H1 (cell line): ENCODE measurements around the gene ADGRB3. TPM values are rescaled to one million over a fixed set of nuclear protein-coding genes. Genes with fewer than 3 reads are reported as not detected.

Experiments used
- CTCF ChIA-PET: fragments of 300-600 bp; sonication (Branson Sonifier 250); formaldehyde crosslinking; loops from one replicate; lab custom pipeline; 2021; ENCODE audit not compliant: partially characterized antibody; lab: Charles Lee
- POLR2A ChIA-PET: fragments of 300-600 bp; sonication (Branson Sonifier 250); formaldehyde crosslinking; loops from one replicate; lab custom pipeline; 2021; ENCODE audit warnings: inconsistent platforms; ENCODE audit not compliant: partially characterized antibody; lab: Charles Lee
- DNase-seq, 2 experiments: peaks; one replicate each; pipeline versions ENCODE4 v3.0.0 to v3.0.0-alpha.2; 2010 to 2022; ENCODE audit warnings: low spot score in 2 of 2, low read depth in 1 of 2, mixed read lengths in 1 of 2
- FAIRE-seq: peaks from 2 replicates; lab custom pipeline; 2011; peaks lifted over from hg19 to GRCh38; lab: Jason Lieb, UNC
- H2AFZ ChIP-seq: 2 replicates; pipeline ENCODE4 v1.8.1; 2012; ENCODE audit warnings: low read length, inconsistent platforms
- H2AK5ac ChIP-seq: 2 replicates; pipeline ENCODE4 v1.6.1; 2013; ENCODE audit warnings: low read depth, low read length
- H2BK120ac ChIP-seq: replicated peaks from 2 replicates; pipeline ENCODE3; 2013; ENCODE audit warnings: low read depth, low read length, inconsistent platforms
- H2BK12ac ChIP-seq: 2 replicates; pipeline ENCODE4 v1.6.1; 2013; ENCODE audit warnings: low read depth, low read length
- H2BK15ac ChIP-seq: 2 replicates; pipeline ENCODE4 v1.6.1; 2013; ENCODE audit warnings: low read length
- H2BK20ac ChIP-seq: 2 replicates; pipeline ENCODE4 v1.6.1; 2013; ENCODE audit warnings: low read length
- H2BK5ac ChIP-seq: 2 replicates; pipeline ENCODE4 v1.6.1; 2013; ENCODE audit warnings: low read depth, low read length
- H3K14ac ChIP-seq: 2 replicates; pipeline ENCODE4 v1.6.1; 2013; ENCODE audit warnings: inconsistent platforms; ENCODE audit not compliant: insufficient read length
- H3K18ac ChIP-seq: 2 replicates; pipeline ENCODE4 v1.6.1; 2013; ENCODE audit warnings: low read length; ENCODE audit errors: extremely low read depth
- H3K23ac ChIP-seq: 2 replicates; pipeline ENCODE4 v1.6.1; 2013; ENCODE audit warnings: inconsistent platforms; ENCODE audit not compliant: insufficient read length
- H3K23me2 ChIP-seq: 2 replicates; pipeline ENCODE4 v1.6.1; 2013; ENCODE audit warnings: low read depth, low read length
- H3K27ac ChIP-seq: 2 replicates; pipeline ENCODE4 v1.6.1; 2011; ENCODE audit warnings: low read depth, low read length, inconsistent platforms
- H3K27me3 ChIP-seq, 4 experiments: replicated peaks in 1 of 4; 1 replicate in 1 of 4; 2 replicates in 3 of 4; pipeline versions ENCODE4 v1.6.1 to v1.8.1; 2011 to 2013; ENCODE audit warnings: low read length in 3 of 4, mild to moderate bottlenecking in 3 of 4, inconsistent platforms in 2 of 4, mixed read lengths in 2 of 4, moderate library complexity in 1 of 4; ENCODE audit not compliant: control insufficient read depth in 3 of 4, insufficient read depth in 3 of 4; ENCODE audit errors: extremely low read depth in 1 of 4
- H3K36me3 ChIP-seq, 4 experiments: 2 replicates each; pipeline versions ENCODE4 v1.6.1 to v1.8.1; 2011 to 2013; ENCODE audit warnings: mild to moderate bottlenecking in 4 of 4, low read length in 3 of 4, moderate library complexity in 2 of 4, control low read depth in 1 of 4, inconsistent platforms in 1 of 4; ENCODE audit not compliant: insufficient read depth in 4 of 4, control insufficient read depth in 2 of 4
- H3K4ac ChIP-seq: replicated peaks from 2 replicates; pipeline ENCODE3; 2013; ENCODE audit warnings: low read length, low read depth, mixed read lengths, inconsistent platforms; ENCODE audit not compliant: insufficient read length
- H3K4me1 ChIP-seq, 4 experiments: replicated peaks in 1 of 4; 1 replicate in 1 of 4; 2 replicates in 3 of 4; pipeline versions ENCODE4 v1.6.1 to v1.8.1; 2011 to 2013; ENCODE audit warnings: low read length in 3 of 4, inconsistent platforms in 2 of 4, mixed read lengths in 1 of 4; ENCODE audit not compliant: insufficient read depth in 4 of 4, control insufficient read depth in 3 of 4
- H3K4me2 ChIP-seq, 2 experiments: 2 replicates each; pipeline versions ENCODE4 v1.6.1 to v1.8.1; 2011 to 2013; ENCODE audit warnings: low read depth in 2 of 2, low read length in 2 of 2, control low read depth in 1 of 2, inconsistent platforms in 1 of 2, mild to moderate bottlenecking in 1 of 2; ENCODE audit not compliant: insufficient read depth in 1 of 2
- H3K4me3 ChIP-seq, 4 experiments: fragments of 200-600, 300-600 bp in 1 of 4; sonication (generic), shearing (Covaris generic), sonication (Bioruptor Twin) in 1 of 4; 2 replicates each; pipeline versions ENCODE4 v1.5.1 to v1.8.1; 2011 to 2016; ENCODE audit warnings: low read length in 4 of 4, low read depth in 3 of 4, control low read depth in 2 of 4, inconsistent platforms in 2 of 4, mild to moderate bottlenecking in 2 of 4, mixed read lengths in 1 of 4, moderate library complexity in 1 of 4; ENCODE audit not compliant: insufficient read depth in 2 of 4; ENCODE audit errors: extremely low read depth in 1 of 4
- H3K56ac ChIP-seq: replicated peaks from 2 replicates; pipeline ENCODE3; 2013; ENCODE audit warnings: low read depth, mild to moderate bottlenecking, mixed read lengths, low read length, inconsistent platforms; ENCODE audit not compliant: insufficient read length
- H3K79me1 ChIP-seq: 2 replicates; pipeline ENCODE4 v1.6.1; 2013; ENCODE audit warnings: low read depth, low read length, control low read depth
- H3K79me2 ChIP-seq, 2 experiments: 2 replicates each; pipeline versions ENCODE4 v1.6.1 to v1.8.1; 2012 to 2013; ENCODE audit warnings: low read length in 2 of 2, mild to moderate bottlenecking in 2 of 2, inconsistent platforms in 1 of 2; ENCODE audit not compliant: insufficient read depth in 2 of 2, control insufficient read depth in 1 of 2
- H3K9ac ChIP-seq, 4 experiments: replicated peaks in 1 of 4; 1 replicate in 1 of 4; 2 replicates in 3 of 4; pipeline versions ENCODE4 v1.6.1 to v1.8.1; 2011 to 2013; ENCODE audit warnings: low read depth in 3 of 4, low read length in 3 of 4, control low read depth in 2 of 4, mild to moderate bottlenecking in 2 of 4, moderate library complexity in 2 of 4, inconsistent platforms in 1 of 4; ENCODE audit errors: extremely low read depth in 1 of 4
- H3K9me3 ChIP-seq, 2 experiments: 2 replicates each; pipeline versions ENCODE4 v1.6.1 to v1.8.1; 2012 to 2013; ENCODE audit warnings: mild to moderate bottlenecking in 2 of 2, moderate library complexity in 2 of 2, control low read depth in 1 of 2, inconsistent platforms in 1 of 2, low read depth in 1 of 2, low read length in 1 of 2, mixed read lengths in 1 of 2; ENCODE audit not compliant: insufficient read depth in 2 of 2
- H4K20me1 ChIP-seq, 2 experiments: replicated peaks in 1 of 2; 2 replicates each; pipeline versions ENCODE3 to v1.8.1; 2011 to 2013; ENCODE audit warnings: inconsistent platforms in 2 of 2, low read length in 2 of 2, mild to moderate bottlenecking in 1 of 2; ENCODE audit not compliant: insufficient read depth in 2 of 2, control insufficient read depth in 1 of 2
- H4K5ac ChIP-seq: 2 replicates; pipeline ENCODE4 v1.6.1; 2013; ENCODE audit warnings: low read length, low read depth, mixed read lengths, inconsistent platforms; ENCODE audit not compliant: insufficient read length
- H4K8ac ChIP-seq: 2 replicates; pipeline ENCODE4 v1.8.0; 2013; ENCODE audit warnings: mild to moderate bottlenecking, moderate library complexity, low read length, inconsistent platforms; ENCODE audit not compliant: insufficient read depth; ENCODE audit errors: extremely low read depth
- H4K91ac ChIP-seq: replicated peaks from 2 replicates; pipeline ENCODE3; 2013; ENCODE audit warnings: low read length, mixed read lengths, inconsistent platforms; ENCODE audit not compliant: insufficient read length
- RAD21 ChIP-seq, 2 experiments: IDR thresholded peaks in 1 of 2; conservative IDR thresholded peaks in 1 of 2; 2 replicates each; pipeline ENCODE4 v1.6.1; 2011; ENCODE audit warnings: low read depth in 2 of 2, low read length in 2 of 2, improper control_type of control experiment in 1 of 2, inconsistent platforms in 1 of 2, mild to moderate bottlenecking in 1 of 2, moderate library complexity in 1 of 2
- TEAD4 ChIP-seq: IDR thresholded peaks from 2 replicates; pipeline ENCODE4 v1.6.1; 2012; ENCODE audit warnings: low read depth, low read length, inconsistent platforms, mixed read lengths
- WGBS, 2 experiments: shearing (Covaris generic) in 1 of 2; methylation state at CpG; one replicate each; pipeline versions ENCODE4 v1.1.6 to v1.1.7; 2013 to 2015; ENCODE audit warnings: low lambda C conversion rate in 2 of 2, mixed read lengths in 2 of 2, inconsistent platforms in 1 of 2, low coverage in 1 of 2, missing lambda C conversion rate in 1 of 2; ENCODE audit not compliant: insufficient replicate concordance in 2 of 2, insufficient coverage in 1 of 2, insufficient read length in 1 of 2; ENCODE audit errors: extremely low coverage in 1 of 2, missing lambda C conversion rate in 1 of 2; 5-methylcytosine and 5-hydroxymethylcytosine counted together
- polyA plus RNA-seq, 7 experiments: library from polyadenylated mRNA; depleted of rRNA in 3 of 7; stranded (reverse) in 5 of 7; unstranded in 2 of 7; fragments of >200 nt in 5 of 7; fragments of 200-250 nt in 2 of 7; gene quantifications; 1 replicate in 5 of 7; 2 replicates in 1 of 7; 4 replicates in 1 of 7; pipeline versions ENCODE4 v1.2.1 to v1.2.3, GENCODE V29; 2011 to 2013; ENCODE audit warnings: missing spikeins in 2 of 7, mixed read lengths in 2 of 7
- total RNA-seq: library from RNA; stranded (reverse); fragmentation: NEBNext Ultra II Directional; extraction: Animal tissue kit (Norgen Biotek cat#: 25700); gene quantifications from 2 replicates; pipeline ENCODE4 v1.2.1, GENCODE V29; 2021
- TF ChIP-seq, protein P1 (sequence below), 3 experiments: IDR thresholded peaks; 1 replicate in 2 of 3; 2 replicates in 1 of 3; pipeline versions ENCODE4 v1.5.1 to v1.6.1; 2011; ENCODE audit warnings: low read length in 3 of 3, mild to moderate bottlenecking in 3 of 3, inconsistent platforms in 2 of 3, low read depth in 1 of 3, moderate library complexity in 1 of 3; ENCODE audit not compliant: insufficient read depth in 1 of 3; ENCODE audit errors: control extremely low read depth in 1 of 3

Gene ADGRB3
- total and polyA plus RNA-seq, 2 of the 8 experiments (the other 6 are each of a cell fraction or from before 2014, with no cell fraction given) = 0.35 to 1.2 TPM

- peak; percentile 69 to 71 for TF ChIP-seq RAD21 (IDR thresholded peaks at IDR 0.05 in 1 of 2, conservative IDR thresholded peaks at IDR 0.05 in 1 of 2; ENCODE audit: low read depth in 2 of 2, low read length in 2 of 2)
- TF ChIP-seq, protein P1, sequence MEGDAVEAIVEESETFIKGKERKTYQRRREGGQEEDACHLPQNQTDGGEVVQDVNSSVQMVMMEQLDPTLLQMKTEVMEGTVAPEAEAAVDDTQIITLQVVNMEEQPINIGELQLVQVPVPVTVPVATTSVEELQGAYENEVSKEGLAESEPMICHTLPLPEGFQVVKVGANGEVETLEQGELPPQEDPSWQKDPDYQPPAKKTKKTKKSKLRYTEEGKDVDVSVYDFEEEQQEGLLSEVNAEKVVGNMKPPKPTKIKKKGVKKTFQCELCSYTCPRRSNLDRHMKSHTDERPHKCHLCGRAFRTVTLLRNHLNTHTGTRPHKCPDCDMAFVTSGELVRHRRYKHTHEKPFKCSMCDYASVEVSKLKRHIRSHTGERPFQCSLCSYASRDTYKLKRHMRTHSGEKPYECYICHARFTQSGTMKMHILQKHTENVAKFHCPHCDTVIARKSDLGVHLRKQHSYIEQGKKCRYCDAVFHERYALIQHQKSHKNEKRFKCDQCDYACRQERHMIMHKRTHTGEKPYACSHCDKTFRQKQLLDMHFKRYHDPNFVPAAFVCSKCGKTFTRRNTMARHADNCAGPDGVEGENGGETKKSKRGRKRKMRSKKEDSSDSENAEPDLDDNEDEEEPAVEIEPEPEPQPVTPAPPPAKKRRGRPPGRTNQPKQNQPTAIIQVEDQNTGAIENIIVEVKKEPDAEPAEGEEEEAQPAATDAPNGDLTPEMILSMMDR (IDR thresholded peaks at IDR 0.05; ENCODE audit: control extremely low read depth in 1 of 3, insufficient read depth in 1 of 3, low read depth in 1 of 3, low read length in 3 of 3) = peak in 2 of 3 experiments; percentile 40 to 56; a peak in 3 of 4 replicates
- TF ChIP-seq TEAD4 = no peak
- no peak overlapping the region for H3K18ac ChIP-seq
- DNase-seq = no peak
- H2BK120ac ChIP-seq = no peak overlapping the region
- H2BK15ac ChIP-seq = no peak overlapping the region
- H3K4ac ChIP-seq = no peak overlapping the region
- ChIA-PET POLR2A (no interaction called here), CTCF (interaction anchor here (0.5 to 2.9 kb wide), 19 partner anchors 8 to 642 kb away, joined by 3 to 16 read pairs (median 3); no protein-coding TSS in a partner anchor)
- no peaks in the 10 kb centered on the region for H3K79me1 ChIP-seq
- H2BK12ac ChIP-seq = no peak overlapping the region
- 49% methylated on average over 2 of the region's 2 CpGs; no CpG with 5 or more reads in 1 of the 2 experiments for WGBS, 2 experiments
- H4K8ac ChIP-seq = no peak overlapping the region
- no peaks in the 10 kb centered on the region for H4K20me1 ChIP-seq
- no peak overlapping the region for H3K4me2 ChIP-seq
- H3K4me3 ChIP-seq = no peak overlapping the region
- H3K23me2 ChIP-seq = no peaks in the 10 kb centered on the region
- no peak overlapping the region for H3K9ac ChIP-seq
- no peak overlapping the region for H3K56ac ChIP-seq
- no peaks in the 10 kb centered on the region for H3K9me3 ChIP-seq
- no peaks in the 10 kb centered on the region for H3K27me3 ChIP-seq
- H4K5ac ChIP-seq = no peak overlapping the region
- no peak overlapping the region for H2AK5ac ChIP-seq
- H3K27ac ChIP-seq = no peak overlapping the region
- no peak overlapping the region for H4K91ac ChIP-seq
- H3K36me3 ChIP-seq = no peaks in the 10 kb centered on the region
- no peak overlapping the region for H2AFZ ChIP-seq
- H2BK20ac ChIP-seq = no peak overlapping the region
- no peak overlapping the region for H3K23ac ChIP-seq
- H3K79me2 ChIP-seq = no peaks in the 10 kb centered on the region
- H3K14ac ChIP-seq = no peak overlapping the region
- no peaks in the 10 kb centered on the region for H3K4me1 ChIP-seq
- FAIRE-seq = no peak
- H2BK5ac ChIP-seq = no peak overlapping the region
These were observed 340.0 kb downstream of the ADGRB3 start for GRCh38 chr6:68975064-68975463.
